Transverse colon (tissue), 4 donors: Measurements from ENCODE around the gene ZNF500. TPM values are rescaled to one million over a fixed set of nuclear protein-coding genes. Genes with fewer than 3 reads are reported as not detected.

Experiments
- DNase-seq: peaks from one replicate; pipeline ENCODE4 v3.0.0-alpha.2; 2019
- H3K27ac ChIP-seq, 4 donors: fragments of 200-600 bp; sonication (generic); 2 replicates each; pipeline ENCODE4 v1.5.1; 2016 to 2018; ENCODE audit warnings: inconsistent platforms in 4 of 4
- H3K27me3 ChIP-seq: fragments of 200-600 bp; sonication (generic); 2 replicates; pipeline ENCODE4 v1.5.1; 2017; ENCODE audit warnings: inconsistent platforms
- H3K36me3 ChIP-seq, 4 donors: fragments of 200-600 bp; sonication (generic); 2 replicates each; pipeline ENCODE4 v1.5.1; 2017 to 2019; ENCODE audit warnings: inconsistent platforms in 4 of 4
- H3K4me1 ChIP-seq, 4 donors: fragments of 200-600 bp; sonication (generic); 2 replicates each; pipeline ENCODE4 v1.5.1; 2017 to 2020; ENCODE audit warnings: inconsistent platforms in 4 of 4
- H3K4me3 ChIP-seq, 4 donors: fragments of 200-600 bp; sonication (generic); 1 replicate in 1 of 4; 2 replicates in 3 of 4; pipeline versions ENCODE4 v1.5.1 to v1.6.1; 2017 to 2019; ENCODE audit warnings: inconsistent platforms in 4 of 4
- H3K9me3 ChIP-seq, 2 donors: fragments of 200-600 bp; sonication (generic); 2 replicates each; pipeline ENCODE4 v1.5.1; 2017 to 2019; ENCODE audit warnings: inconsistent platforms in 2 of 2
- EP300 ChIP-seq: sonication (generic); formaldehyde crosslinking; IDR thresholded peaks from one replicate; pipeline ENCODE4 v1.6.1; 2017; ENCODE audit warnings: antibody characterized with exemption, low read depth
- POLR2A ChIP-seq: fragments of 450-650 bp; IDR thresholded peaks from one replicate; pipeline ENCODE4 v1.6.1; 2016; ENCODE audit warnings: antibody characterized with exemption, mild to moderate bottlenecking, moderate library complexity
- POLR2AphosphoS5 ChIP-seq, 3 donors: sonication (generic); formaldehyde crosslinking; IDR thresholded peaks; one replicate each; pipeline ENCODE4 v1.6.1; 2016; ENCODE audit warnings: antibody characterized with exemption in 3 of 3
- WGBS, 2 donors: methylation state at CpG; one replicate each; pipeline ENCODE4 v1.1.5; 2018; ENCODE audit warnings: low coverage in 1 of 2; 5-methylcytosine and 5-hydroxymethylcytosine counted together
- in situ Hi-C, 4 donors: fragments of 200-750 bp; cut with MboI; loops; one replicate each; pipeline versions ENCODE4 v1.15.0 to v1.15.1; 2017; ENCODE audit warnings: low sequenced_read_pairs in 3 of 4, low pct_ligation_motif_present in 1 of 4, low pct_unique_long_range_greater_than_20kb in 1 of 4
- intact Hi-C: fragments of 100-400 bp; cut with DNase I; formaldehyde crosslinking; loops from one replicate; pipeline ENCODE4 v1.15.1; 2023; ENCODE audit warnings: low total_unique reads
- total RNA-seq, 4 donors: library from RNA; depleted of rRNA; stranded (reverse); fragments of >200 nt; gene quantifications; one replicate each; pipeline ENCODE4 v1.1.0, GENCODE V29; 2016
- TF ChIP-seq, protein P1 (sequence below), 5 experiments: fragments of 200-600 bp in 3 of 5; fragments of 450-650 bp in 2 of 5; sonication (generic) in 3 of 5; IDR thresholded peaks; 1 replicate in 2 of 5; 2 replicates in 3 of 5; pipeline ENCODE4 v1.5.1; 2016 to 2017; ENCODE audit warnings: antibody characterized with exemption in 5 of 5, inconsistent platforms in 3 of 5, mild to moderate bottlenecking in 2 of 5, moderate library complexity in 1 of 5

ZNF500 gene
- total RNA-seq, 4 donors from 2014 or later = 9.7 to 31.2 (median 11.6) TPM

GRCh38 chr16:4795181-4795827 lies 28.3 kb upstream of the ZNF500 start, which contains the start of gene SMIM22:
Gene SMIM22, plus strand, starts transcription at chr16:4795369. Its CDS starts 366 bp downstream, at chr16:4795735.
- H3K27ac ChIP-seq = peak within 1 kb of the TSS; percentile 76 to 87 (median 86)
- WGBS, 2 donors = 59% methylated on average over 14 of the region's 14 CpGs; no CpG with 5 or more reads in 1 of the 2 donors
- H3K27me3 ChIP-seq = no peaks in the 10 kb centered on the region
- peaks cover 0 to 14% (median 8%) of the 10 kb centered on the region in 4 donors for H3K4me1 ChIP-seq
- peak within 1 kb of the TSS; percentile 17 to 64 (median 44) for H3K4me3 ChIP-seq
- TF ChIP-seq EP300 (no peak), POLR2A (peak; percentile 41), POLR2AphosphoS5 (IDR thresholded peaks at IDR 0.05) (peak in 2 of 3 donors; percentile 24 to 71)
- TF ChIP-seq, protein P1, sequence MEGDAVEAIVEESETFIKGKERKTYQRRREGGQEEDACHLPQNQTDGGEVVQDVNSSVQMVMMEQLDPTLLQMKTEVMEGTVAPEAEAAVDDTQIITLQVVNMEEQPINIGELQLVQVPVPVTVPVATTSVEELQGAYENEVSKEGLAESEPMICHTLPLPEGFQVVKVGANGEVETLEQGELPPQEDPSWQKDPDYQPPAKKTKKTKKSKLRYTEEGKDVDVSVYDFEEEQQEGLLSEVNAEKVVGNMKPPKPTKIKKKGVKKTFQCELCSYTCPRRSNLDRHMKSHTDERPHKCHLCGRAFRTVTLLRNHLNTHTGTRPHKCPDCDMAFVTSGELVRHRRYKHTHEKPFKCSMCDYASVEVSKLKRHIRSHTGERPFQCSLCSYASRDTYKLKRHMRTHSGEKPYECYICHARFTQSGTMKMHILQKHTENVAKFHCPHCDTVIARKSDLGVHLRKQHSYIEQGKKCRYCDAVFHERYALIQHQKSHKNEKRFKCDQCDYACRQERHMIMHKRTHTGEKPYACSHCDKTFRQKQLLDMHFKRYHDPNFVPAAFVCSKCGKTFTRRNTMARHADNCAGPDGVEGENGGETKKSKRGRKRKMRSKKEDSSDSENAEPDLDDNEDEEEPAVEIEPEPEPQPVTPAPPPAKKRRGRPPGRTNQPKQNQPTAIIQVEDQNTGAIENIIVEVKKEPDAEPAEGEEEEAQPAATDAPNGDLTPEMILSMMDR (IDR thresholded peaks at IDR 0.05) = no peak
- H3K9me3 ChIP-seq = no peaks in the 10 kb centered on the region
- DNase-seq = peak; percentile 83
- H3K36me3 ChIP-seq = no peaks in the 10 kb centered on the region
- in situ Hi-C loops (no loop called here), intact Hi-C loops (no loop called here)

DNA sequence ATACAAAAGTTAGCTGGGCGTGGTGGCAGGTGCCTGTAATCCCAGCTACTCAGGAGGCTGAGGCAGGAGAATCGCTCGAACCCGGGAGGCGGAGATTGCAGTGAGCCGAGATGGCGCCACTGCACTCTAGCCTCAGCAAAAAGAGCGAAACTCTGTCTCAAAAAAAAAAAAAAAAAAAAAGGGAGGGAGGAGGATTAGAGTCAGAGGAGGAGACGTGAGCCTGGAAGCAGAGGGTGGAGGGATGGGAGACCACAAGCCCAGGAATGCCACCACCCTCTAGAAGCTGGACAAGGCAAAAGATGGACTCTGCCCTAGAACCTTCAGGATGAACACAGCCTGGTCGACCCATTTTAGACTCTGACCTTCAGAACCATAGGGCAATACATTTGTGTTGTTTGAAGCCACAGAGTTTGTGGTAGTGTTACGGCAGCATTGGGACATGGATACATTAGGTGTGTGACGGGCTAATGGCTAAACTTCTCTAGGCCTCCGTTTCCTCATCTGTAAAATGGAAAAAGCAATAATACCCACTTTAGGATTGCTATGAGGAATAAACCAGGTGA lies 26.1 kb upstream of the ZNF500 start:
- no peaks in the 10 kb centered on the region for H3K27me3 ChIP-seq
- H3K36me3 ChIP-seq = no peaks in the 10 kb centered on the region
- intact Hi-C loops (no loop called here), in situ Hi-C loops (no loop called here)
- 62 to 74% methylated on average over 4 to 13 of the region's 13 CpGs for WGBS, 2 donors
- no peak overlapping the region for H3K27ac ChIP-seq
- no peak for DNase-seq
- no peaks in the 10 kb centered on the region for H3K9me3 ChIP-seq
- no peak overlapping the region for H3K4me3 ChIP-seq
- TF ChIP-seq, protein P1 (IDR thresholded peaks at IDR 0.05) = no peak
- TF ChIP-seq POLR2A (no peak), POLR2AphosphoS5 (IDR thresholded peaks at IDR 0.05) (no peak), EP300 (no peak)
- peaks cover 0 to 12% (median 4%) of the 10 kb centered on the region in 4 donors for H3K4me1 ChIP-seq

DNA sequence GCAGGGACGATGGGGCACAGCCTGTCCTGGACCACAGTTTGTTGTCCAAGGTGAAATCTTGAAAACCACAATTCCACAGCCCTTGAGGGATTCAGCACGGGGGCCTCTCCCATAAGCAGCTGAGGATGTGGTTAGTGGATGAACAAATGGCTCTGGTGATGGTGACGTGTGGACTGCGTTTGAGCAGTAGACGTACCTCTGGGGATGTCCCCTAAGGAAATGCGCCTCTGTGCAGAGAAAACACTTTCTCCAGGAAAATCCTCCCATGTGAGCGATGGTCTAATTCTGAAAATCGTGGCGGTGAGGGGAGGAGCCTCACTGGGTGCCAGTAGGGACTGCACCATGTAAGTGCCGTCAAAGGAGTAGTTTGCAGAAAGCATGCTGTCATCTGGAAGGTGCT lies 23.9 kb upstream of the ZNF500 start:
- Histone ChIP-seq H3K9me3 (no peaks in the 10 kb centered on the region), H3K4me3 (no peak overlapping the region), H3K36me3 (no peaks in the 10 kb centered on the region), H3K27me3 (no peaks in the 10 kb centered on the region), H3K4me1 (peaks cover 0 to 4% (median 0%) of the 10 kb centered on the region in 4 donors), H3K27ac (no peak overlapping the region)
- no peak for TF ChIP-seq POLR2A
- TF ChIP-seq EP300 = no peak
- TF ChIP-seq, protein P1 (IDR thresholded peaks at IDR 0.05) = no peak
- no peak for TF ChIP-seq POLR2AphosphoS5 (IDR thresholded peaks at IDR 0.05)
- in situ Hi-C loops (no loop called here), intact Hi-C loops (no loop called here)
- WGBS, 2 donors = 60 to 87% methylated on average over 3 to 10 of the region's 10 CpGs
- no peak for DNase-seq

DNA sequence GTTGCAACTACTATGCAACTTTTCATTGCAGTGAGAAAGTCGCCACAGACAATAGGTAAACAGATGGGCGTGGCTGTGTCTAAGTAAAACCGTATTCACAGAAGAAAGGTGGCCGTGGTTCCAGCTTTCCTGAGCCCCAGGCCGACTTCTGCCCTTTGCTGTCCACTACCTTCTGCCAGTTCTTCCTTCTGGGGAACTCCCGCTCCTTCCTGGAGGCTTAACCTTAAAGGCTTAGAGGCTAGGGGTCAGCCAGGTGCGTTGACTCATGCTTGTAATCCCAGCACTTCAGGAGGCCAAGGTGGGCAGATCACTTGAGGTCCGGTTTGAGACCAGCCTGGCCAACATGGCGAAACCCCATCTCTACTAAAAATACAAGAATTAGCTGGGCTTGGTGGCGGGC lies 23.3 kb upstream of the ZNF500 start:
- H3K9me3 ChIP-seq = no peaks in the 10 kb centered on the region
- no peak overlapping the region for H3K4me3 ChIP-seq
- intact Hi-C loops = no loop called here
- H3K27ac ChIP-seq = no peak overlapping the region
- in situ Hi-C loops = no loop called here
- DNase-seq = no peak
- H3K36me3 ChIP-seq = no peaks in the 10 kb centered on the region
- H3K4me1 ChIP-seq = peaks cover 0 to 7% (median 0%) of the 10 kb centered on the region in 4 donors
- TF ChIP-seq POLR2A = no peak
- TF ChIP-seq, protein P1 (IDR thresholded peaks at IDR 0.05) = no peak
- no peak for TF ChIP-seq POLR2AphosphoS5 (IDR thresholded peaks at IDR 0.05)
- TF ChIP-seq EP300 = no peak
- 58% methylated on average over 10 of the region's 10 CpGs; no CpG with 5 or more reads in 1 of the 2 donors for WGBS, 2 donors
- H3K27me3 ChIP-seq = no peaks in the 10 kb centered on the region
